ENCODE results near the gene ITPR2. TPM values are rescaled to one million over a fixed set of nuclear protein-coding genes. Genes with fewer than 3 reads are reported as not detected.
"Not testable (repeated sequence)": the region's sequence is repeated elsewhere in the genome, so short reads cannot be mapped to it uniquely, and the experiment has no call there.

ITPR2 gene
- total RNA-seq = 10 to 100 TPM; 31.3 to 31.7 TPM
- long read RNA-seq, partial matches to known transcripts = 13 of 18 reads
- long read RNA-seq, other reads (novel, unspliced or antisense) = 5 of 18 reads

DNA sequence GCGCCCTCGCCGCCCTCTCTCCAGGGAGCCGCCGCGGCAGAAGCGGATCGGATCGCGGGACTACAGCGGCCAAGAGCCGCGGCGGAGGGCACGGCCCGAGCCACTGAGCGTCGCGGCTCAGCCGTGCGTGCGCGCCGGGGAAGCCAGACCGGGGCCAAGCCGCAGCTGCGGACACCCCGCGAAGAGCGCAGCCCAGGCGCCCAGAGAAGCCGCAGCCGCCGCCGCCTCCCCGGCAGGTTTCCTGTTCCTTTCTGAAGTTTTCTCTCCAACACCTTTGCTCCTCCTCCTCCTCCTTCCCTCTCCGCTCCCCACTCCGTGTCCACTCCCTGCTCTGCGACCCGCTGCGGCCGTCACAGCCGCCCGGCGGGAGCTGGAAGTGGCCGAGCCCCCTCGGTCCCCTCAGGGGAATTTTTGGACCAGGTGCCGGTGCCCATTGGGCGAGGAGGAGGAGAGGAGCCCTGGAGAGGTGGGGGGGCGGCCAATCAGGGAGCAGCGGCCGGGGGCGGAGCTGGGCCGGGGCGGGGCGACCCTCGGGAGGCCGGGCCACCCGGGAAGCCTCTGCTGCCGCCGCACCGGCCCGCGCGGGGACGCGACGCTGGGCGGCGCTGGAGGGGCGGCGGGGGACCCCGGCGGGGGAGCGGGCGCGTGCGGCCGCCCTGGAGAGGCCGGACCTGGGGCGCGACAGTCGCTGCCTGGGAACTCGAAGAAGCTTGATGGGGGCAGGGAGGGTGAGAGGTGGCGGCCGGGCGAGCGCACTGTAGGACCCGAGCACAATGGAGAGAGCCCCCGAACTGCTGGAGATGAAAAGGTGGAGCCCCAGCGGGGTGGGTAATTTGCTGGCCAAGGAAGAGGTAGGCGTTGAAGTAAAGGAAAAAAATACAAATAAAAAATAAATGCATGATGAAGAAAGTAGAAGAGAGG, at the start of gene ITPR2:
Gene ITPR2, minus strand, starts transcription at position 373 of the 921 bp plus-strand sequence. CDS start 413 bp downstream, outside the sequence.
- peak; percentile 93 for ATAC-seq
- peak; percentile 96 for DNase-seq
- intact Hi-C loops (cut with DNase I, micrococcal nuclease) = no loop called here

DNA sequence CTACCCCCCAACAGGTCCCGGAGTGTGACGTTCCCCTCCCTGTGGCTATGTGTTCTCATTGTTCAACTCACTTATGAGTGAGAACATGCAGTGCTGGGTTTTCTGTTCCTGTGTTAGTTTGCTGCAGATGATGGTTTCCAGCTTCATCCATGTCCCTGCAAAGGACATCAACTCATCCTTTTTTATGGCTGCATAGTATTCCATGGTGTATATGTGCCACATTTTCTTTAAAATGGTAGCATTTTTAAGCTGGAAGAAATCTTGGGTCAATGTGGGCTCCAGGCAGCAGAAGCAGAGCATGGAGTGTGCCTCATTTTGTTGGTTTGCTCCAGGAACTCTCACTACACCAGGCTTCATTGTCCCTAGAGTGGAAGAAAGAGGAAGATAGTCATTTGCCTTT, 47.6 kb upstream of the ITPR2 start:
- intact Hi-C loops (cut with DNase I, micrococcal nuclease) = no loop called here
- DNase-seq (no peak), ATAC-seq (no peak)

DNA sequence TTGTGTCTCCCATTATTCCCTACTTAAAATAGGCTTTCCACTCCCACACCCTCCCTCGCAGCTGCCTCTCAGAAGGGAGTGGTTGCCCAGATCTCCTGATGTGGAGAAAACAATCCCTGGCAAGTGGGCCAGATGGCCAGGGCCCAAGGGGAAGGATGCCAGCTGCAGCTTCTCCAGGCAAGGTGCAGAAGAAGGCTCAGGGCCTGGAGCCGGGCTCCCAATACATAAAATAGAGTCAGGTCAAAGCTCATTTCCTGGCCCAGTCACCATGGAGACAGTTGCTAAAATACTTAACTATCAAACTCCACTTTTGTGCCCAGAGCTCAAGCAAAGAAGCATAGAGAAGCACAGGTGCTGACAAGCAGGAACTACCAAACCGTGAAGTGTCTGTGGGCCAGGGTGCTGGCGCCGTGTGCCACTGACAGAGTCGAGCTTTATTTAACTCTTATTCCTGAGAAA, 45.7 kb upstream of the ITPR2 start:
- DNase-seq (peak; percentile 63 to 78), ATAC-seq (peak; percentile 91)
- intact Hi-C loops (cut with DNase I, micrococcal nuclease) = no loop called here

DNA sequence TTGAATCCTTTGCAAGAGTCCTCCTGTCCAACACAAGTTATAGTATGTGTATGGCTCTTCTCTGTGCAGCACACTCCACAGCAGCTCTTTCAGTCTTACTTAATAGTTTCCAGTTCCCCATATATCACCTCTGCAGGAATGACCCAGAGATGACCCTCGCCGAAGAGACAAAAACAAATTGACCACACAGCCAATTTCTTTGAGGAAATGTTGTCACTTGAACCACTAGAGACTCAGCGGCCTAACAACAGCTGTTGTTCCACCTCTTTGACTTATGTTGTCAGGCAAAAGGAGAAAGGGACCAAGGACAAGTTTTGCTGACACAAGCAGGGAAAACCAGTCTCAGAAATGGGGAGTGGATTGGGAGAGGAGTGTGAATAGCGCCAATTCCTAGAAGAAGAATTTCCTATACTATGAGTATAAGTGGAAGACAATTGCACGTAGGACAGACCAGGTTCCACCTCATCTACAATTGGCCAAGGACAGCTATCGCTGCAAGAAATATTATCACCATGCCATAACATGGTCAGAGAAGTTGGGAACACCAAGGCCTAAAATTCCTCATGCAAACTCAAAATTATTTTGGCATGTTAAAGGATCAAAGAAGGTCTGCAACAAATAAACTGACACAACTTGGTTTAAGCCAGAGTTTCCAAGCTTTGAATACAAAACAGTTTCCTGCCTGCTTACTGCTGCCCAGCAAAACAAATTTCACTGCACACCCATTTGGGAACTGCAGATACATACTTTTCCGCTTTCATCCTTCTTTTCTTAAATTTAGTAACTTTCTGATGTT, 41.7 kb upstream of the ITPR2 start:
- intact Hi-C loops (cut with DNase I, micrococcal nuclease) = no loop called here
- ATAC-seq = no peak
- DNase-seq = no peak

DNA sequence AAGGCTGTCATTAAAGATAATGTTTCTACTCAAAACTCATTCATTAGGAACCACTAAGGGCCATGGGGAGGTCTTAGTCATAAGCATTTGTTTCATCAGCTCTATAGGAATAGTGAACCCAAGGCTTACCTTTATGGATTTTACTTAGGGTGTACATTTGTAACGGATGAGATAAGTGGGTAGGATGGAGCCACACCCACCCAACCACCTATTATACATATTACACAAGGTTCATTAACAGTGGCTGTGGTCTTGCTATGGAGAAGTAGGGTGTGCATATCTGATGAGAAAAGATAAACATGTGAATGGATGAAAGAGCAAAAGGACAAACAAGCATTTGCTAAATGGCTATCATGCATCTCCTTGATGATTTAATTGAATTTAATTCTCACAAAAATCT, 39.6 kb upstream of the ITPR2 start:
- intact Hi-C loops (cut with DNase I, micrococcal nuclease) = no loop called here
- DNase-seq = no peak
- no peak for ATAC-seq

DNA sequence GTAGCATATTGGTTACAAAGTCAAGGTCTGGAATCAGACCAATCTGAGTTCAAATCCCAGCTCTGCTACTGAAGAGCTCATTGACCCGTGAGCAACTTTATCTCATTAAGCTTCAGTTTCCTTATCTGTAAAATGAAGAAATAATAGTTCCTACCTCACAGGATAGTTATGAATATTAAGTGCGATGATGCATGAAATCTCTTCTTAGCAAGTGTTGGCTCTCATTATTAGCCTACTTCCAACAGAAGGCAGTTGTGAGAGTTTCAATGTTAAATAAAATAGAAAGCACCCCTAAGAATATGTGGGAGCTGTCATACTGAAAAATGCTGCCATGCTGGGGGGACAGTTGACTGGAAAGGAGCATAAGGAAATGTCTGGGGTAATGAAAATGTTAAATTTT, 39.0 kb upstream of the ITPR2 start:
- ATAC-seq = no peak
- no peak for DNase-seq

DNA sequence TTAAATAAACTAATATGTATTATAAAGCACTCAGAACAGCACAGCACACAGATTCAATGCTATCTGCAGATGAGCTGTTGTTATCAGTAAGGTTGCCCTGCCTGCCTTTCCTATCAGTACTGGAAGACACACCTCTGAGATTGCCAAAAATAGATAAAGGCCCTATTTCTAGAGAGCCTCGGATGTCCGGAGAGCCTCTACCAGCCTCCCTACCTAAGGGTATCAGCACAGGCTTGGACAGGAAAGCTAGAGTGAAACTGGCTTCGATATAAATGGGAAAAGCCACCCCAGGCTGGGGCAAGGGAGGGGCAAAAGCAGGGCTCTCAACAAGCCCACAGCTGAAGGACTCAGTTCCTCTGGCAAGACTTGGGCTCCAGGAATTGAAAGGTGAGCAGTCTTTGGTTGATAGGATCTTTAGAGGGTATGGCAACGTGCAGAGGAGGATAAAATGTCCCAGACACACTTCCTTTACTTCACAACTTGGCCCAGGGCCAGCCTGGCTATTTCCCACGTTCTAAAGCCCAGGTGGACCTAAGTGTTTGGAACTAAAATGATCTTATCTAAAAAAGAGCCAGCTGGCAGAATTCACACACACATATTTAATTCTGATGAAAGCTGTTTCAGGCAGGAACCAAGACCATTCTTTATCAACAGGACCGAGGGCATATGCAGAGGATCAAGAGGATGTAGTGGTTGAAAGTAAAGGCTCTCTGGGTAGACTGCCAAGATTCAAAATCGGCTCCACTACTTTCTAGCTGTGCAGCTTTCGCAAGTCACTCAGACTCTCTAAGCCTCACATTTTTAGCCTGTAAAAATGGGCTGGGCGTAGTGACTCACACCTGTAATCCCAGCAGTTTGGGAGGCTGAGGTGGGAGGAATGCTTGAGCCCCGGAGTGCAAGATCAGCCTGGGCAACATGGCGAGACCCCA, 37.8 kb upstream of the ITPR2 start:
- DNase-seq (peak in 1 of 2 donors; percentile 32), ATAC-seq (peak; percentile 66)
- intact Hi-C loops (cut with DNase I, micrococcal nuclease) = no loop called here

More for the DNA sequence above, 39.0 kb upstream of the ITPR2 start:
- intact Hi-C loops (cut with DNase I, micrococcal nuclease) = no loop called here

DNA sequence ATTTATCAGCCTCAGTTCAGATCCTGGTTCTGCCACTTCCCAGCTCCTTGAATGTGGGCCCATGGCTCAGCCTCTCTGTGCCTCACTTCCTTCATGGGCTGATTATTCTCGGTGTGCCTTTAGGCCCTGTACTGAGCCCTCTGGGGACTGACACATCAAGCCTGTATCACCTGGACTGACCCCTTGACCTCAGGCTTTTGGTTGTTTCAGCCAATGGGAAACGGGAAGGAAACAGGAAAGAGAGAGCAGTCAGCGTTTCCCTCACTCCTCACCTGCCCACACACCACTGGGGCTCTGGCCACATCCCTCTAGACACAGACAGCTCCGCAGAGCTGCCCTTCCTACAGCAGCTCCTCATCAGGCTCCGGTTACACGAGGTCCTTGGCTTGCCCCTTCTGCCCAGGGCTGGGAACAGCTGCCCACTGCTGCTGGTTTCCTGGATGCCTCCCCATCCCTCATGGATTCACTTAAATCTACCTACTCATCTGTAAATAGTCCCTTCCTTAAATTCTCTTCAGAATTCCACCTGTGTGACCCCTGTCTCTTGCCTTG, 37.0 kb upstream of the ITPR2 start:
- no peak for ATAC-seq
- intact Hi-C loops (cut with DNase I, micrococcal nuclease) = no loop called here
- no peak for DNase-seq

DNA sequence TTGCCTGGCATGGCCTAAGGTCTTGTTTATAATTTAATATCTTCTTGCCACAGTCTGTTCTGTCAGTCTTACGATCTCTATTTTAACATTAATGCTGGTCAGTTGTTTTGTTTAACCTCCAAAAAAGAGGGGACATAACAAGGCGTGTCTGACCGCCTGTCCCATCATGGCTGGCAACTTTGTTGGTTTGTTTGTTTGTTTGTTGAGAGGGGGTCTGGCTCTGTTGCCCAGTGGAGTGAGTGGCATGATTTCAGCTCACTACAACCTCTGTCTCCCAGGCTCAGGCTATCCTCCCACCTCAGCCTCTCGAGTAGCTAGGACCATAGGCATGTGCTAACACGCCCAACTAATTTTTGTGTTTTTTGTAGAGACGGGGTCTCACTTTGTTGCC, 36.1 kb upstream of the ITPR2 start:
- no peak for DNase-seq
- no peak for ATAC-seq
- intact Hi-C loops (cut with DNase I, micrococcal nuclease) = no loop called here

DNA sequence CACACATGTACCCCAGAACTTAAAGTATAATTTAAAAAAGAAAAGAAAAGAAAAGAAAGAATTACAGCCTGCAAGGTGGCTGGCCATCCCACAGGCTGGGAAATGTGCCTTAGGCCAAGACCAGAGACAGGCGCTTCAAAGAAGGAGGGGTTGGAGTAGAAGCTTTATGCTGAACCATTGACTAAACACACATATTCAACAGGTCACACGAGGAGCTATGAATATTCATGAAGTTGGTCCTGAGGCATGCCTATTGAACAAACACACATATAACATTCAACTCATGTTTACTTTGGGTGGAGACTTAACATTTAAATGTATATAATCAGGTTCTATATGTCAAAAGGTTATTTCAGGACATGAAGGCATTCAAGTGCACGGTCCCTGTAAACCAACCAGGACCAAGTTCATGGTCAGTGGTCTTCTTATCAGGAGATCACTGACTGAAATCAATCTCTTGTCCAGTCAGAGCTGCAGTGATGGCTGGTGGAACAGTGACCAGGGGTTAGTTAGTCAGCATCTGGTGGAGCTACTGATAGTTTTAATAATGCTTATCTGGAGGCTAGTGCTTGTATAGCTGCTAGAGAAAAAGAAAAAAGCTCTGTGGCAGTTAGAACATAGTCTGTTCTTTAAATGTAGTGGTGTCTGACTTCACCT, 35.6 kb upstream of the ITPR2 start:
- intact Hi-C loops (cut with DNase I, micrococcal nuclease) = no loop called here
- ATAC-seq = peak; percentile 30
- DNase-seq = no peak

DNA sequence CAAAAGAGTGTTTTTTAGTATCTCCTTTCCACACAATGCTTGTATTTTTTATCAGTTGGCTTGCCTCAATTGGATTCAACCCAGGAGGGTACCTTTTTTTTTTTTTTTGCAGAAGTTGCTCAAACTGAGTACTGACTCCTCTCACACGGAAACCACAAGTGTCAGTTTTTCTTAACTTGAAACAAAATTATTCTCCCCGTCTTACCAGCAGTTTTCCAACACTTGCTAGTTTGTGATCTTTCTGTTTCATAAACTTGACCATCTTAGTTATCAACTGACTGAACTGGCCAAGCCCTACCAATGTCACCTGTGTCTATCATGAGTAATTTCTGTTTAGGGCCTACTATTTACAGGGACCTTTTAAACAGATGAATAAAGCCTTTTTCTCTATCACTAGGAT, 34.1 kb upstream of the ITPR2 start:
- DNase-seq (no peak), ATAC-seq (no peak)
- intact Hi-C loops (cut with DNase I, micrococcal nuclease) = no loop called here

DNA sequence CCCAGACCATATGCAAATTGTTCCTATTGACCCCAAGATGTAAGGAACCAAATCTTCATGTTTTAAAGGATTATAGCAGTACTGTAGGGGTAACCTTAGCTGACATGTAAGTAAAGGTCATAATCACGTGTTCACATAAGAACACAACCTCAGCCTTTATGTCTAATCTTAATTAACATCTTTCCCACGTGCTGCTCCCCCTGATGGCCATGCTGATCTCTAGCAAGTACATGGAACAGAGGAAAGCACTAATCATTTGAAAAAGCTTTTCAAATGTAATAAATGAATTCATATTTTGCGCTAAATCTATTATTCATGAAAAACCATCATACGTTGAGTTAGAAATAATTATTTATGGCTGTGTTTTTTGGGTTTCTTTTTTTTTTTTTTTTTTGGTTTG, 30.5 kb upstream of the ITPR2 start:
- intact Hi-C loops (cut with DNase I, micrococcal nuclease) = no loop called here
- no peak for DNase-seq
- no peak for ATAC-seq

DNA sequence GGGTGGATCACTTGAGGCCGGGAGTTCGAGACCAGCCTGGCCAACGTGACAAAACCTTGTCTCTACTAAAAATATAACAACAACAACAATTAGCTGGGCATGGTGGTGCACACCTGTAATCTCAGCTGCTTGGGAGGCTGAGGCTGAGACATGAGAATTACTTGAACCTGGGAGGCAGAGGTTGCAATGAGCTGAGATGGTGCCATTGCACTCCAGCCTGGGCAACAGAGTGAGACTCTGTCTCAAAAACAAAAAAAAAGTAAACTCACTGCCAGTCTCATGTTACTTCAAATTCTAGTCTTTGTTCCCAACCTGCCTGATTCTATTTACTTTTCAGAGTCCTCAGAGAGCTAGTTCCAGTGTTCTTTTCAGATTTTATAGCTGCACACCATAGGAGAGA, 29.8 kb upstream of the ITPR2 start:
- intact Hi-C loops (cut with DNase I, micrococcal nuclease); DNase-seq; ATAC-seq: not testable (repeated sequence)

DNA sequence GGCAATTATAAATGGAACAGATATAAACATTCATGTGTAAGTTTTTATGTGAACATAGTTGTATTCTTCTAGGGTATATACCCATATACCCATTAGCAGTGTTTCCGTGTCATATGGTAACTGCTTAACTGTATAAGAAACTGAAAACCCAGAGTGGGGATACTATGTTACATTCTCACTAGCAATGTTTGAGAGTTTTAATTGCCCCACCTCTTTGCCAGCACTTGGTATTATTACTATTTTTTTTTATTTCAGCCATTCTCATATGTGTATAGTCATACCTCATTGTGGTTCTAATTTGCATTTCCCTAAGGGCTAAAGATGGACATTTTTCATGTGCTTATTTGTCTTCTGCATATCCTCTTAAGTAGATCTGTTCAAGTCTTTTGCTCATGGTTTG, 28.7 kb upstream of the ITPR2 start:
- no peak for ATAC-seq
- no peak for DNase-seq
- intact Hi-C loops (cut with DNase I, micrococcal nuclease) = no loop called here

DNA sequence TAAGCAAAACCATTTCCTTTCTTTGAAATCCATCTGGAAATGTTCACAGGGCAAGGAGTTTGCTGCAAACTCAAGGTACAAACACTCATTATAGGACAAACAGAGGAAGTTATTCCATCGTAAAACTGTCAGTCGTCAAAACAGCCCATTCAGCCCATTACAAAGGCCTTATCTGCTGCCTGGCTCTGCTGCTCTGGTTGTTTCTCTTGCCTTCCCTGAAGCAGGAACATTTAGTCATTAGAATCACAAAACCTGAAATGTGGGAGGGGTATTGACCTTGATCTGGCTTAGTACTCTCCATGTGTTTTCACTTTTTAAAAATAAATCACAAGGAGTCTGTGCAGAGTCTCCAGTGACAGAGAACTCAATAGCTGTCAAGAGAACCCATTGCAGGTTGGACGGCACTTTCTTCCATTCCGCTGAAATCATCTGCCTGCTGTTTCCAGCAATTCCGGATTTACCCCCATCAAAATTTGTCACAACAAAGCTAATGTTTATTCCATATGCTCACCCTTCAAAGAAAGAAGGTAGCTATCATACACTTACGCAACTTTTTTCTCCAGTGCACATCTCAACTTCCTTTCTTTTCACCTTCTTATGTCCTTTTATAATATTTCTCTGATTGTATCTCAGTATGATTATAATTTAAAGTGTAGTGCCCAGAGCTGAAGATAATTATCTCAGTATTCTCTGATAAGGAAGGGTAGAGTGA, 24.6 kb upstream of the ITPR2 start:
- no peak for DNase-seq
- peak; percentile 77 for ATAC-seq
- intact Hi-C loops (cut with DNase I, micrococcal nuclease) = no loop called here

DNA sequence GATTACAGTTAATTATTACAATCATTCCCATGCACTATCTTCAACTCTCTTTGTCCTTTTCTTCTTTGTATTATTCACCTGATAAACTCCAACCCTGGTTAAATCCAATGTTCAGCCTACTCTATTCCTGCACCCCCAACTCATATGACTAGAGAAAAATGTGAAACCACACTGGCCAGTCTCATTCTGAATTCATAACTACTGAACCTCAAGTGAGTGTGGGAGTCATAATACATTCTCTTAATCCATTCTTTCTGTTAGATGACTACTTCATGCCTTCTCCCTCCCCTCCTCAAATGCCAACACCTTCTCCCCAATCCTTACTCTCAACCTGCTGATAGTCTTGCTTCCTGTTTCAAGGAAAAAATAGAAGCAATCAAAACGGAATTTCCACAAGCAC, 22.3 kb upstream of the ITPR2 start:
- intact Hi-C loops (cut with DNase I, micrococcal nuclease) = loop anchor here in 1 of 2 donors (2.0 kb wide), 1 partner anchor 29 kb away; no protein-coding TSS in a partner anchor
- no peak for DNase-seq
- ATAC-seq = no peak

DNA sequence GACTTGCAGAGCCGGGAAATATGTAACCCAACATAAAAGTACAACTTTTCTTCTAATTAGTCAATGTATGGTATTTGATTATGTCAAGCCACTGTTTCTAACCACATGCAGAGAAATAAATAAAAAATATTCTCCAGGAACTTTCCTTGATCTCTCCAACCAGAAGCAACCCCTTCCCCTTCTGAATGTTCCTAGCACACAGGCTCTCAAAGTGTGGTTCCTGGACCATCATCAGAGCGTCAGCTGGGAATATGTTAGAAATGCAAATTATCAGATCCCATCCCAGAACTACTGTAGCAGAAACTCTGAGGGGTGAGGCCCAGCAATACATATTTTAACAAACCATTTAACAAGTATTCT, 21.0 kb upstream of the ITPR2 start:
- ATAC-seq (no peak), DNase-seq (no peak)
- intact Hi-C loops (cut with DNase I, micrococcal nuclease) = loop anchor here in 1 of 2 donors (2.0 kb wide), 1 partner anchor 31 kb away; no protein-coding TSS in a partner anchor
